GM21737 (cell line): ENCODE results near the gene TM4SF4.
"Not testable (repeated sequence)": the region's sequence is repeated elsewhere in the genome, so short reads cannot be mapped to it uniquely, and the experiment has no call there.

ENCODE experiments used
- ATAC-seq: cut with Tn5 transposase; IDR thresholded peaks from one replicate; pipeline ENCODE4 v1.9.1; 2021; ENCODE audit warnings: mild to moderate bottlenecking, moderate library complexity; ENCODE audit not compliant: unreplicated experiment

Gene TM4SF4, protein sequence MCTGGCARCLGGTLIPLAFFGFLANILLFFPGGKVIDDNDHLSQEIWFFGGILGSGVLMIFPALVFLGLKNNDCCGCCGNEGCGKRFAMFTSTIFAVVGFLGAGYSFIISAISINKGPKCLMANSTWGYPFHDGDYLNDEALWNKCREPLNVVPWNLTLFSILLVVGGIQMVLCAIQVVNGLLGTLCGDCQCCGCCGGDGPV

DNA sequence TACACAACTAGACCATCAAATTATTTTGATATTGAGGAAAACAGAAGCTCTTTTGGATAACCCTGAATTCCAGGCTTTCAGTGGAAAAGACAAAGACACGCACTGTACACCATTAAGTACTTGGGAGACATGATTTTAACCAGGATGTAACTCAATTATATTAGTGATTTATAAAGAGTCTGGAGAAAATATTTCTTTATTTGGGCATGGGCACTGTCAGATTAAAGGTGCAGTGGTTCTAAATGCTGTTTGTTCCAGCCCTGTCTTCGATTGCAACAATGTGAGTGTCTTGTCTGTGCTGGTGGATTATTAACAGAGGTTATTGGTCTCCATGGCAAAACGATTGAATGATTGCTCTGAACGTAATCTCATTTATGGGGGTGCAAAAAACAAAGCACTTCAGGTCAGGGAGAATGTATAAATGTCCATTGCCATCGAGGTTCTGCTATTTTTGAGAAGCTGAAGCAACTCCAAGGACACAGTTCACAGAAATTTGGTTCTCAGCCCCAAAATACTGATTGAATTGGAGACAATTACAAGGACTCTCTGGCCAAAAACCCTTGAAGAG lies at the start of gene TM4SF4:
Gene TM4SF4 (plus strand): TSS at position 448 of the 568 bp plus-strand sequence. CDS start 181 bp downstream, outside the sequence.
- no peak for ATAC-seq

DNA sequence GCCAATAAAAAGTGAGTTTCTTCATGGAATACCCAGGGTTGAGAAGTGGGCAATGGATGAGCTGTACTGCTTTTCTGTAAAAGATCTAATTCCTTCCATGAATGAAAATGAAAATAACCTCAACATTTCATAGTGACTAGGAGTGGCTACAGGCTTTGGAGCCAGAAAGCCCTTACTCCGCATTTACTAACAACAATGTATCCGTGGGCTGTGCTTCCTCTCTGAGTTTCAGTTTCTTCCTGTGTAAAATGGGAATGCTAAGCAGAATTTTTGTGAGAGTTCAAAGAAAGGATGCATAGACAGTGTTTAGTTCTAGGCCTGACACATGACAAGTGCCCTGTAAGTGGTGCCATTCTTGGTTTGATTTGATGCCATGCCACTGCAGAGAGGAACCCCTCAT lies 49.6 kb upstream of the TM4SF4 start:
- no peak for ATAC-seq

DNA sequence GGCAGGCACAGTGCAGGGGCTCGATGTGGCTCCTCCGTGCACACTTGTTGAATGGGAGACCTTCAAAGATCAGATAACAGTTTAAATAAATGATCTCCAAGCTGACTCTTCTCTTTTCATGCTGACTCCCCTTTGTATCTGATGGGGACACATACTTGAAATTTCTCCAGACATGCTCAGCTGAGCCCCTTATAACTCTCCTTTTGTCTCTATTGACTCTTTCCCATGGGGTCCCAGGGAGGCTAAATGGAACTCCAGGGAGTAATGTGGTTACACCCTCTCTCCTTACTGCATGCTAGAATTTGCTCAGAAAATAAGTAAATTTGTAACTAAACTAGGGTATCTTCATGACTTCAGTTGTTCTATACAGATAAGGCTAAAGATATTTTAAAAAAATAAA lies 48.2 kb upstream of the TM4SF4 start:
- ATAC-seq = no peak

DNA sequence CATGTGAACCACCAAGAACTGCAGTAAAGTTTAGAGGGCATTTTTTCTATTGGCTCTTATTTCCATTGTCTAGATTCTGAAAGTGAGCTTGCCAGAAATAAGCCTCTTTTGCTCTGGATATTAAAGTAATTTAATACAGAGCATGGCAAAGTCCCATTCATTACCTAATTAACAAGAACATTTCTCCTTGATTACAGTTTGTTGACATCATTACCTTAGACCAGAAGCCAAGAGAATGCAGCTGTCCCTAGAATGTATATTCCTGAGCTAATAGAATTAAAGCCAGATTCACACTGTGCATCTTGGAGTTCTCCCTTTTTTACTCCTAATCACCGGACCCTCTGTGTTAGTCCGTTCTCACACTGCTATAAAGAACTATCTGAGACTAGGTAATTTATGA lies 46.4 kb upstream of the TM4SF4 start:
- no peak for ATAC-seq

DNA sequence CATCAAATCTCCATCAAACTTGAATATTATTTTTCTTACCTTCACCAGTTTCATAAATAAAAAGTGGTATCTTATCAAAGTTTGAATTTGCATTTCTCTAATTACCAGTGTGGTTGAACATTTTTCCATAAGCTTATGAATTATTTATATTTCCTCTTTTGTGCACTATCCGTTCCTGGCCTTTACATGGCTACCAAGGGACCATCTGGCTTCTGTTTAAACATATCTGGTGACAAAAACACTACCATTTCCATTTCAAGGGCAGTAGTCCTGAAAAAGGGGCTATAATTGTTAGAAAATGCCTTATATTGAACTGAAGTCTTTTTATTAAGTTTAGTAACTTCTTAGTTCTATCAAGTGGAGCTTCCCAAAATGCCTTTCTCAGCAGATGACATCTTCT lies 44.3 kb upstream of the TM4SF4 start:
- ATAC-seq = no peak

DNA sequence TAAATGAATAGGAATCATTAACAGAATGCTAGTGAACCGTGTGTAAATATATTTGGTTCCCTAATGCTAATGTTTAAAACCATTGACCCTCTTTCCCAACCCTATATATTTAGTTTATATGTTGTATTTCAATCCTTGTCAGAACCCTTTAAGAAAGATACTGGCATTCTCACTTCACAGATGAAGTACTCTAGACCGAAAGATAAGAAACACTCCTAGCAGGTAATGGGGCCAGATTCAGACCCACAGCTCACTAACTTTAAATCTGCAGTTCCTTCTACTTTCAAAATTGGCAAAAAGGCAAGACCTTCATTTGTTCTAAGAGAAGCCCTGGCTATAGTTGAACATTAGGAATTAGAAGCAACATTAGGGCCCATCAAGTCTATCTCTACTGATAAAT lies 42.3 kb upstream of the TM4SF4 start:
- no peak for ATAC-seq

DNA sequence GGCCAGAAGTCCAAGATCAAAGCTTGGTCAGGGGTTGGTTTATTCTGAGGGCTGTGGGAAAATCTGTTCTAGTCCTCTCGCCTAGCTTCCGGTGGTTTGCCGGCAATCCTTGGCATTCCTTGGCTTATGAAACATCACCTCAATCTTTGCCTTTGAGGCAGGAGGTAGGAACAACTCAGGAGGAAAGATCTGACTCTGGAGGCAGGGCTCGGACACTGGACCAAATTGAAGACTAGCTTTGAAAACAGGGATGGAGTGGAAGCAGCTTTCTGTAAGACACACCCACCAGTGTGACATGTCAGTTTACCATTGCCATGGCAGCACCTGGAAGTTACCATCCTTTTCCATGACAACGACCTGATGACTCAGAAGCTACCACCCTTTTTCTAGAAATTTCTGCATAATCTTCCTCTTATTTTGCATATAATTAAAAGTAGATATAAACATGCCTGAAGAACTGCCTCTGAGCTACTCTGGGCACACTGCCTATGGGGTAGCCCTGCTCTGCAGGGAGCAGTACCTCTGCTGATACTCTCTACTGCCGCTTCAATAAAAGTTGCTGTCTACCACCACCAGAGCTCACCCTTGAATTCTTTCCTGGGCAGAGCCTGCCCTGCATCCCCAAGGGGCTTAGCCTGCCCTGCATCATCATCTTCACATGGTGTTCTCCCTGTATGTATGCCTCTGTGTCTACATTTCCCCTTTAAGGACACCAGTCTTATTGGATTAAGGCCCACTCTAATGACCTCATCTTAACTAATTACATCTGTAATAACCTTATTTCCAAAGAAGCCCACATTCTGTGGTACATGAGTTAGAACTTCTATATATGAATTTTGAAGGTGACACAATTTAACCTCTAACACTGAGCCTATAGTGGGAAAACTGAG lies 38.3 kb upstream of the TM4SF4 start:
- no peak for ATAC-seq

DNA sequence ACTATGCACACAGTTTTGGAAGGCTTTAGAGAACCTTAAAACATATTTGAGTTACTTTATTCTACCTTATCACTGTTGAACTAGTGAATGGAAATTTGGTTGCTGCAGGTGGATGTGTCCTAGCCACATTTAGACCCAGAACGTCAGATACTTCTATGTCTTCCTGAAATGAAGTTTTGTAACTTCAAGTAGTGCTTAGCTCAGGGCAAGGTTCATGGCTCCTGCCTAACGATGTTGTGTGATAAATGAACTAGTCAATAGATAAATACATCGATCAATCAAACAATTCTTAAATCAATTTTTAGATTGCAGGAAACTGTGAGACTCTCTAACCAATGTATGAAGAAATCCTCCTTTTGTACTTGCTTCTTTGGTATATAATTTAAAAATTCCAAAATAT lies 37.2 kb upstream of the TM4SF4 start:
- ATAC-seq = no peak

DNA sequence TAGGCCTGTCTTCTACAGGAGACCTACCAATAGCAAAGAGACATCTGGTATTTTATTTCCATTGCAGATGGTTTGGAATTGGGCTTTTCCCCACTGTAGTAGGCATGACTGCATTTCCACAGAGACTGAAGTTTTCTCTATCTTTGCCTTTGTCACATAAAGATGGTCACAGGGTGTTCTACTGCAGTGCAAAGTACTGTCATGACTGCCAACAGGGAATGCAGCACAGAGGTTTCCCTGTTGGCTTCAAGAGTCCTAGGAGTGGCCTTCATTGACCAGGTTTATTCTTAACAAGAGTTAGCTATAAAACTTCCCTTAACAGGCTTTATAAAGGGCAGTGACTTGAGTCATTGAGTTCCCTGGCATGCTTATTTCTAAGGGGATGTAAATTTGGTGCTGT lies 36.8 kb upstream of the TM4SF4 start:
- no peak for ATAC-seq

DNA sequence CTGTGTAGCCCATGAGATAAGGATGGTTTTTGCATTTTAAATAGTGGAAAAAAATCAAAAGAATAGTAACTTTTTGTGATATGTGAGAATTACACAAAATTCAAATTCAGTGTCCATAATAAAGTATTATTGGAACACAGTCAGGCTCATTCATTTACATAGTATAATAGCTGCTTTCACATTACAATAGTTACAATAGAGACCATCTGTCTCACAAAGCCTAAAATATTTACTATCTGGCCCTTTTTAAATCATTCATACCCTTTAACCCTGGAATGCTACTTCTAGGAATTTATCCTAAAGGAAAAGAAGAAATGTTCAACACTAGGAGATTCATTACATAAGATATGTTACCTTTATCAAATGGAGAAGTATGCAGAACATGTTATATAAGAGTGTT lies 35.5 kb upstream of the TM4SF4 start:
- ATAC-seq = no peak

DNA sequence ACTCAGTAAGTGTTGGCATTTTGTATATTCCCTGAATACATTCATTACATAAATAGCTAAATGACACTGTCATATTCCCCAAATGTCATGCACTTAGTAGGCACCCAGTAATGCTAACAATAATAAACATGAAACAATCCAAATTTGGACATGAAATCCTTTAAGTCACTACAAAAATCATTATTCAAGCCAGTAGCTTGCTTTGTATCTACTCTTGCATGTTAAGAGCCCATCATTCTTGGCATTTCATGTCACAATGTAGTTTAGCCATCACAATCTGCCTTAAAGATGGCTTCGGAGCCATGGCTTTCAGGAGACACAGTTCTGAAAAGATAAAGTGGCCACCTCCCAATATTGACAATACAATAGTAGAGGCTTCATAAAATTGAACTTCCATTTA lies 32.9 kb upstream of the TM4SF4 start:
- no peak for ATAC-seq

DNA sequence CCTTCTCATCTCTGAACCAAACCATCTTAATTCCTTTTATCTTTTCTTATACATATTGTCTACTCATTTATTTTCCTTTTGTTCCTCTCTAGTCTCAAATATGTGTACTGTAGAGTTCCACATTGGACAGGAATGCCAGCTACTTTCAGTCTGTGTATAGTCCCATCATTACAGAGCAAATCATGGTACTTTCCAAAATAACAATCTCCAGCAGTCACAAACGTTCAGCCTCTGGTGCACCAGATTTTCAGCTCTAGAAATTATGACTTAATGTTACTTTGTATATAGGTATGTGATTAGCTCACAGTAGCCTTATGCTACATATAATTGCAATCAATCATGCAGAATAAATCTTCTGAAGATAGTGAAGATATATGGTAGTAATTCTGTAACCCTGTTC lies 32.5 kb upstream of the TM4SF4 start:
- ATAC-seq = no peak

DNA sequence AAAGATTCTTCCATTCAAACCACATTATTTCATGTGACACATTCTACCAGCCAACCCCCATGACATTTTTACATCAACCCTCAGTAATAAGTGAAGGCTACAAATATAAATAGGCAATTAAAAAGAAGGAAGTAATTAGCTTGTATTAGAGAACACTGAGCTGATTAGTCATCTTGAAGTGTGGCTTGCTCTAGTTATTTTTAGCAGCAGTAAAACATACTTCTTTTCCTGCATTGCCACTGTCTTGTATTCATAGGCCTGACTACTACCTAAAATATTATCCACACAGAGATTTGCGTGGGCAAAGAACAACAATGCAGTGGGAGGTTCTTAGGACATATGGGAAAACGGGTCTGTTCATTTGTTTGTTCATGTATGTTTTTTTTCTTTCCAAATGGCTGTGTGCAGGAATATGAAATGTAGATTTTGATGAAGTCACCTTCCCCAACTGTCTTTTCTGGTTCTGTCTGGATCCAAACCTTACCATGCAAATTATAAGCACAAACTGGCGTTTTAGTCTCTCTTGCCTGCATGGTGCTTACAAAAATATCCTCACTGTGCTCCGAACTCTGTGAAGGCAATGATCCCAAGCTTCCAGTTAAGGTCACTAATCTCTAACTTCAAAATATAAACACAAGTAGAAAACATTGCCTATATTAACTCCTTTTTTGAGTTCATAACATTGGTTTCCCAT lies 31.5 kb upstream of the TM4SF4 start:
- ATAC-seq = no peak

DNA sequence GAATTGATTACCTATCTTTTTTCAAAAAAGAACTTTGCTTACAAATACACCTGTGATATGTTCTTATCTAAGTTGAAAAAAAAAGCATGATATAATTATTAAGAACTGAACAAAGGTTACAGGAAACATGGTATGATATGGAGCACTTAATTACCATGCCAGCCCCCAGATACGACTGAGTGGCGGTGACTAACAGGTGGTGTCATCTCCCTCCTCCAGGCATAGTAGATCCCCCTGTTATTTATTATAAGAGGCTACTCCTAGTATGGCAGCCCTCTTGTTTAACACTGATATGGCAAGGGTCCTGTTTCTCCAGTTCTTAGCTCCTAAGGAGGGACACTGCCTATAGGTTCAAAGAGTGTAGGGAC lies 31.0 kb upstream of the TM4SF4 start:
- no peak for ATAC-seq

DNA sequence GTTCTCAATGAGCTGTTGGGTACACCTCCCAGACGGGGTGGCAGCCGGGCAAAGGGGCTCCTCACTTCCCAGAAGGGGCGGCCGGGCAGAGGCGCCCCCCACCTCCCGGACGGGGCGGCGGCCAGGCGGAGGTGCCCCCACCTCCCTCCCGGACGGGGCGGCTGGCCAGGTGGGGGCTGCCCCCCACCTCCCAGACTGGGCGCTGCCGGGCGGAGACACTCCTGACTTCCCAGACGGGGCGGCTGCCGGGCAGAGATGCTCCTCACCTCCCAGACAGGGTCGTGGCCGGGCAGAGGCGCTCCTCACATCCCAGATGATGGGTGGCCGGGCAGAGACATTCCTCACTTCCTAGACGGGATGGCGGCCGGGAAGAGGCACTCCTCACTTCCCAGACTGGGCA lies 29.6 kb upstream of the TM4SF4 start:
- ATAC-seq = not testable (repeated sequence)

DNA sequence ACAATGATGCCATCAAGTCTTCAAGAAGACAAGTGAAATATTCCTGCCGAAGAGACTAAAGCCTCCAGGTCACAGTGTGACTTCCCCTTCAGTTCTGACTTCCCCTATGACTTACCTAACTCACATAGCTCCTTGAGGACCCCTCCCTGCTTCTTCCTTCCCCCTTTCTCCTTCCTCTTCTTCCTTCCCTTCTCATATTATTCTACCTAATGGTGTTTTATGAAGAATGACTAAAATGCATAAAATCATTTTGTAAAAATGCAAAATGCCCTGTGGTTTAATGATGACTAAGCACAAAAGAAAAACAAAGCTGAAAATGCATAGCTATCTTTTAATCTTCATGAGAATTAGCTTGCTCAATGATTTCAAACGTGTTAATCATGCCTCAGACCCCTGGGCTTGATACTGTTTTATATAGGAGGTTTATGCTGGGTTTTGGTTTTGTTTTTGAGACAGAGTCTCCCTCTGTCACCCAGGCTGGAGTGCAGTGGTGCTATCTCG lies 26.1 kb upstream of the TM4SF4 start:
- no peak for ATAC-seq

DNA sequence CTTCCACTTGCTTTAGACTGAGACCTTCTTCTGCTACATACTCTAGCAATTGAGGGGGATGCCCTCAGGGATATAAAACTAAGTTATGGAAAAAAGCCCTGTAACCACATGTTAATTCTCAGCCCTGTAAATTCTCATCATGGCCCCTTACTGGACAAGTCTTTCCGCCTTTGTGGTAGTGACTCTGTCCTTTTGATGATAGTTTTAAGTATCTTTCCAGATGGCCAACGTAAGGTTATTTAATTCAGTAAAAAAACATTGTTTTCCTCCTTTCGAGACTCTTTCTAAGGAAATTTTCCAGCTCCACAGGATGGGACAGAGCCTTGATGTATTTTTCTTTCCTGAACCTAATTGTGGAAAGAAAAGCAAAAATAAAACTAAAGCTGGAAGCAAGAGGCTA lies 25.3 kb upstream of the TM4SF4 start:
- no peak for ATAC-seq

DNA sequence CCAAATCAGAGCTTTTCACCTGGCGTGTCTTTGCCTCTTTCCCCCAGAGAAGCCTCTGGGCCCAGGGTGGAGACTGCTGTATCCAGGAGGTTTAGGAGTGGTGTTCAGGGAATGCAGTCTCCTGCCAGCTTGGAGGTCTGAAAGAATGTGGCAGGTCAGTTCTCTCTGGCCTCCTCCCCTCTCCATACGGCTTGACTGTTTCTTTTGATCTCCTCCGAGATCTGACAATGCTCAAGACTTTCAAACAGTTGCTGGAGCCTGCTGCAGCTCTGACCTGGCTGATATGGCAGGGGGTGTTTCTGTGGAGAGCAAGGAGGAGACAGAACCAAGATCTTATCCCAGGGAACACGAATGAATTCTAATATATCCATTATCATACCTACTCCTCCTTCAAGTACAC lies 24.7 kb upstream of the TM4SF4 start:
- no peak for ATAC-seq

DNA sequence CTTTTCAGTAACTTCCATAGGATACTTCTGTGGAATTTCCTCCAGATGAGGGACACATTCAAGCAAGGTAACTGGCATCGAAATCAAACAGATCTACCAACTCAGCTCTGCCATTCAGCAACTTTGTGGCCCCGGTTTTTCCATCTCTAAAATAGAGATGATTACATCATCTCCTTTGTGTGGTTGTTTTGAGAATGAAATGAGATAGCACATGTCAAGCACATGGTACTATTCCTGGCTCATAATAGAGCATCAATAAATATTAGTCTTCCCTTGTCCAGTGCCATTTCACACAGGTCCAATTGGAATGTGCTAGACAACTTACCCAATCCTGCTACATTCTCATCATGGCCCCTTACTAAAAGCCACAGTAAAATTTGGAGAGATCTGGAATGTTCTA lies 24.2 kb upstream of the TM4SF4 start:
- no peak for ATAC-seq

DNA sequence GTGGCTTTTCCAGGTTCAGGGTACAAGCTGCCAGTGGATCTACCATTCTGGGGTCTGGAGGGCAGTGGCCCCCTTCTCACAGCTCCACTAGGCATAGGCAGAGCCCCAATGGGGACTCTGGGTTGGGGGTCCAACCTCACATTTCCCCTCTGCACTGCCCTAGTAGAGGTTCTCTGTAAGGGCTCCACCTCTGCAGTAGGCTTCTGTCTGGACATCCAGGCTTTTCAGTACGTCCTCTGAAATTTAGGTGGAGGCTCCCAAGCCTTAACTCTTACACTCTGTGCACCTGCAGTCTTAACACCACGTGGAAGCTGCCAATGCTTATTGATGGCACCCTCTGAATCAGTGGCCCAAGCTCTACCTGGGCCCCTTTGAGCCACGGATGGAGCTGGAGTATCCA lies 22.5 kb upstream of the TM4SF4 start:
- ATAC-seq = no peak

DNA sequence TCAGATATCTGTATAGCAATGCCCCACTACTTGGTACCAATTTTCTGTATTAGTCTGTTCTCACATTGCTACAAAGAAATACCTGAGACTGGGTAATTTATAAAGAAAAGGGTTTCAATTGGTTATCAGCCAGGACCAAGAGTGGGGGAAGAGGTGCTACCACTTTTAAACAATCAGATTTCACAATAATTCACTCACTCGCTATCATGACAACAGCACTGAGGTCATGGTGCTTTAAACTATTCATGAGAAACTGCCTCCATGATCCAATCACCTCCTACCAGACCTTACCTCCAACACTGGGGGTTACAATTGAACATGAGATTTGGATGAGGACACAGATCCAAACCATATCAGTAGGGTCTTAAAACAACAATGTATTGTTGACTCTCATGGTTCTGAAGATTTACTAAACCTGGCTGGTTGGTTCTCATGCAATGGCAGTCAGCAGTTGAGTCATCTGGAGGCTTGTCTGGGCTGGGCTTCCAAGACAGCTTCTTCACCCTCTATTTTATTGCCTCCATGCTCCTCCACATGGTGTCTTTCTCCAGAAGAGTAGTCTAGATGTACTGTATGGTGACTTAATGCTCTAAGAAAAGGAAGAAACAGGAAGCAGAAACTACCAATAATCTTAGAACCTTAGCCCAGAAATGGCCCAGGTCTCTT lies 21.2 kb upstream of the TM4SF4 start:
- ATAC-seq = no peak
